ENCODE measurements around the gene NHS.
A peak's percentile ranks its signal among the peaks of the same experiment; 100 is the strongest.
"Not testable (repeated sequence)": the region's sequence is repeated elsewhere in the genome, so short reads cannot be mapped to it uniquely, and the experiment has no call there.

NHS gene

DNA sequence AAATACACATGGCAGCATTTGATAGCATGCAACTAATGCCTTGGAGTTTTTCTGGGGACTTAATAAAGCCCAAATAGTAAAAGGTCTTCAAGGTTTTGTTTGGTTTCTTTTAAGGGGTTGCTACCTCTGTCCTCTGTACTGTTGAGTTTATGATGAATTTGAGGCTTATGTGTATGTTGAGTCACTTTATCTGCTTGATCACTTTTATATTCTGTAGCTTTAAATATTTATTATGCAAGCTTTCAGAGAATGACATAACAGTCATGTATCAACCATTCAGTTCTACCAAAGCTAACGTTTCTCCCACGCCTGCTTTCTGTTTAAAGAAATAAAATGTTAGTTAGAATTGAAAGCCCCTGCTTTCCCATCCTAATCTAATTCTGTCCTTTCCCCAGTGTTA, 122.2 kb downstream of the NHS start:
- no peak overlapping the region for H3K4me3 ChIP-seq (replicated peaks; ENCODE audit: low read depth, low read length)
- TF ChIP-seq, protein P1, sequence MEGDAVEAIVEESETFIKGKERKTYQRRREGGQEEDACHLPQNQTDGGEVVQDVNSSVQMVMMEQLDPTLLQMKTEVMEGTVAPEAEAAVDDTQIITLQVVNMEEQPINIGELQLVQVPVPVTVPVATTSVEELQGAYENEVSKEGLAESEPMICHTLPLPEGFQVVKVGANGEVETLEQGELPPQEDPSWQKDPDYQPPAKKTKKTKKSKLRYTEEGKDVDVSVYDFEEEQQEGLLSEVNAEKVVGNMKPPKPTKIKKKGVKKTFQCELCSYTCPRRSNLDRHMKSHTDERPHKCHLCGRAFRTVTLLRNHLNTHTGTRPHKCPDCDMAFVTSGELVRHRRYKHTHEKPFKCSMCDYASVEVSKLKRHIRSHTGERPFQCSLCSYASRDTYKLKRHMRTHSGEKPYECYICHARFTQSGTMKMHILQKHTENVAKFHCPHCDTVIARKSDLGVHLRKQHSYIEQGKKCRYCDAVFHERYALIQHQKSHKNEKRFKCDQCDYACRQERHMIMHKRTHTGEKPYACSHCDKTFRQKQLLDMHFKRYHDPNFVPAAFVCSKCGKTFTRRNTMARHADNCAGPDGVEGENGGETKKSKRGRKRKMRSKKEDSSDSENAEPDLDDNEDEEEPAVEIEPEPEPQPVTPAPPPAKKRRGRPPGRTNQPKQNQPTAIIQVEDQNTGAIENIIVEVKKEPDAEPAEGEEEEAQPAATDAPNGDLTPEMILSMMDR (IDR thresholded peaks at IDR 0.05; ENCODE audit: low read length, missing control alignments): no peak
- DNase-seq (ENCODE audit: low read depth): no peak

DNA sequence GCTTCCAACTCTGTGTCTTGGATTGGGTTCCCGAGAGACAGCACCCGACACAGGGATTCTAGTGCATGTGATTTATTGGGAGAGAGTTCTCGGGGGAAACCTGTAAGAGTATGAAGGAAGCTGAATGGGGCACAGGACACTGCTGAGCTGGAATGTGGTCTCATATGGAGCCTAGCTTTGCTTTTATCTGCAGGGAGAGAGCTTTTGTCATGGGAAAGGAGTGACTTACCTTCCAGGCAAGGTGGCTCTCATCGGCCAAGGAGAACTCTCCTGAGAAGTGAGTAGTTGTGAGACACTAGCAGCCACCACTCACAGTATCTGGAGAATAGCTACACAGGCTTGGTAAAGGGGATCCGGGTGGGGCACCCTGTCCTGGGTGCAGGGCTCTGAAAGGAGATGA, 124.5 kb downstream of the NHS start:
- TF ChIP-seq, protein P1 (IDR thresholded peaks at IDR 0.05; ENCODE audit: low read length, missing control alignments): no peak
- DNase-seq (ENCODE audit: low read depth): no peak
- no peak overlapping the region for H3K4me3 ChIP-seq (replicated peaks; ENCODE audit: low read depth, low read length)

DNA sequence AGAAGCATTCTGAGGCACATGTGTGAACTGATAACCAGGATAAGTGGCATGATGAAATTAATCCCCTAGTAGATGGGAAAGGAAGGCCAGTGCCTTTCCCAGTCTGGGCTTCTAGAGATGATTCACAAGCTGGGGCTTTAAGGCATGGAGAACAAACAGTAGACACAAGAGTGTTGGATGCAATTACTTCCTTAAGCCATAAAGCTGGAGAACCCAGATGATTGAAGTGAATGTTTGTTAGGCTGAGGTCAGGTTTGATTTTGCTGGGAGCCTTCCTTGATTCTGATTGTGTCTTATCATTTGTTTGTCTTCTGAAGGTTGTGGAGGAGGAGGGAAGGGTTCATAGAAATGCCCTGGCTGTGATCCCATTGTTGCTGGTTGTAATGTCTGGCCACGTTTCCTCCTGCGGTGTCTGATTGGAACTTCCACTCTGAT, 125.2 kb downstream of the NHS start:
- DNase-seq (ENCODE audit: low read depth): peak; percentile 52
- TF ChIP-seq, protein P1 (IDR thresholded peaks at IDR 0.05; ENCODE audit: low read length, missing control alignments): no peak
- H3K4me3 ChIP-seq (replicated peaks; ENCODE audit: low read depth, low read length): no peak overlapping the region

DNA sequence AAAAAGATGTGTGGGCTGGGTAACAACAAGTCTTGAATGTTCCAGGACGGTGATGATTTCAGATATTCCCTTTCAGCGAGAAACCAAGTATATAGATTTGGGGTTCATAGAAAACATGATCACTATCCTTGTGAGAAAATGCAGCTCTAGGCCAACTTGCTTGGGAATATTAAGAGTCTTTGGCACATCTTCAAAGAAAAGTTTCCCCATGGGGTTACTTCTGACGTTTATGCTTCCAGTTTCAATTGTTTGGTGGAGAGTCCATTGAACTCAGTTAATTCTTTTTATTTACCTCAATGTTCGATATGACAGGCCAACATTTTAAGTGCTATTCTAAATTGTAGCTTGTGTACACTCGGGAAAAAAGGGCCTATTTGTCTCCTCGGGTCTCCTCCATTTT, 126.7 kb downstream of the NHS start:
- TF ChIP-seq, protein P1 (IDR thresholded peaks at IDR 0.05; ENCODE audit: low read length, missing control alignments): no peak
- DNase-seq (ENCODE audit: low read depth): no peak
- H3K4me3 ChIP-seq (replicated peaks; ENCODE audit: low read depth, low read length): no peak overlapping the region

DNA sequence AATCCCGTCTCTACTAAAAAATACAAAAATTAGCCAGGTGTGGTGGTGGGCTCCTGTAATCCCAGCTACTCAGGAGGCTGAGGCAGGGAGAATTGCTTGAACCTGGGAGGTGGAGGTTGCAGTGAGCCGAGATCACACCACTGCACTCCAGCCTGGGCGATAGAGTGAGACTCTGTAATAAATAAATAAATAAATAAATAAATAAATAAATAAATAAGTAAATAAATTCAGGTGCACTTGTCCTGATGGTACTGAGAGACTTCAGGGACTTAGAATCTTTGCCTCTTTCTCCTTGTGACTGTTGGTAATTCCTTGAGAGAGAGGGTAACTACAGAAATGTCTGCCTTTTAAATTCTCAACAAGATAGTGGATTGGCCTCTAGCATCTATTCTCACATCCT, 131.4 kb downstream of the NHS start:
- not testable (repeated sequence) for DNase-seq (ENCODE audit: low read depth); H3K4me3 ChIP-seq (replicated peaks; ENCODE audit: low read depth, low read length)

DNA sequence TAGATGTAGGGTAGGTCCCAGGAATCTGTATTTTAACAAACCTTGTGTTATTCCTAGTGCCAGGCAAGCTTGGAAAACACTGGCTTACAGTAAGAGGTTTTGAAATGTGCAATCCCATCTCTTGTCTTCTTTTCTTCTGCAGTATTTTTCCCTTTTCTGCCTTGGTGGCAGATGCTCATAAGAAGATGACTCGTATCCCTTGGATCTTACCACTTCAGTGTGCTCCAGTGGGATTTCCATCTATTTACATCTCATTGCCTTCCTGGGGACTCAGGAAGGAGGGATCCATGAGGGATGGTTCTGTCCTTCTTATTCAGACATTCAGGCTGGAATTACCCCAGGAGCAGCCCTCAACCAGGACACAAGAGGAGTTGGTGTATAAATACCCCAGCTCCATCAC, 136.6 kb downstream of the NHS start:
- no peak for DNase-seq (ENCODE audit: low read depth)
- no peak overlapping the region for H3K4me3 ChIP-seq (replicated peaks; ENCODE audit: low read depth, low read length)
- TF ChIP-seq, protein P1 (IDR thresholded peaks at IDR 0.05; ENCODE audit: low read length, missing control alignments): no peak

DNA sequence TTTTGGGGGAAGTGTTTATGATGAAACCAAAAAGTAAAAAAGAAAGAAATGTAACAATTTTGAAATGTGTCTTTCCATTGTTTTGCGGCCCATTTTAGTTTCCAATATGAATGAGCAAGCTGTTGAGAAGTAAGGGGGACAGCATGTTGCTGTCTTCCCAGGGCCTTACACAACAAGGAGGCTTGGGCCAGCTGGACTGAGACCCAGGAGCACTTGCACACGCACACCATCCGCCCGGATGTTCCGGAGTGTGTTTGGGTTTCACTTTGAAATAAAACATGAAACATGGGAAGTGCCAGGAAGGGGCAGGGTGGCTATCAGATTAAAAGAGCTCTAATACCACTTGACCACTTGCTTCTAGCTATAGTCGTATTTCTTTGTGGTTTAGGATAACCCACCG, 144.4 kb downstream of the NHS start:
- DNase-seq (ENCODE audit: low read depth): peak; percentile 49
- H3K4me3 ChIP-seq (replicated peaks; ENCODE audit: low read depth, low read length): no peak overlapping the region
- TF ChIP-seq, protein P1 (IDR thresholded peaks at IDR 0.05; ENCODE audit: low read length, missing control alignments): no peak
